HG03469 (cell line): ENCODE measurements around the gene KIF6.
"Not testable (repeated sequence)": the region's sequence is repeated elsewhere in the genome, so short reads cannot be mapped to it uniquely, and the experiment has no call there.

Experiments
- ATAC-seq: cut with Tn5 transposase; IDR thresholded peaks from one replicate; pipeline ENCODE4 v1.9.1; 2021; ENCODE audit warnings: mild to moderate bottlenecking, moderate library complexity, moderate number of reproducible peaks; ENCODE audit not compliant: unreplicated experiment

The KIF6 gene

DNA sequence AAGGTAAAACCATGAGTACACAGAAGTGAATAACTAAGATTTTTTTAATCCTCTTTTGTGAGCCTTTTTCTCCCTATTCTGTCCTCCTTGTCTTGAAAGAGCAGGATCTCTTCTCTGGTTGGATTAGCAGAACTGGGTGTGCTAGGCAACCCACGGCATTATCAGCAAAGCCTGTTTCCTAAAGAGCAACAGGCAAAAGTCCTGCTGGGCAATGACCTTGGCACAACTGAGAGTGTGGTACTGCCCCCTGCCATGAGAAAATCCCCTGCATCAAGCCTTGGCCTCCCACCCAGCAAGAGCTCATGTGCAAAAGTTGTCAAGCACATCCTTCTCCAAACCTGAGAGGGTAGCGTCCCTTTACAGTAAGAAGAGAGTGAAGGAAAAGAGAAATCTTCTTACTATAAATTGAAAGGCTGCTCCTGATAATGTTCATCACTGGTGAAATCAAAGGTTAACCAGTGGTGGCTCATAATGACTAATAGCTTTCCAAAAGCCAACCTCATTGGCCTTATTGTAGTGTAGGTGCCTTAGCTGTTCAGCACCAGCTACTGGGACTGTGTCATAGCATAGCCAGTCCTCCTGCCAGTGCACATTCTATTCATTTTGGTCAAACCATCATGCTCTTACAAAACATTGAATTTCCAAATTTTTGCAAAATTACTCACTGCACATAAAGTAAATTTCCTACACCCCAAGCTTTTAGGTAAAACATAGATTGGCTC is 17.1 kb downstream of the KIF6 start:
- ATAC-seq, result no peak

- ATAC-seq, result no peak
Observed at GRCh38 chr6:39706819-39707335, 18.3 kb downstream of the KIF6 start.

DNA sequence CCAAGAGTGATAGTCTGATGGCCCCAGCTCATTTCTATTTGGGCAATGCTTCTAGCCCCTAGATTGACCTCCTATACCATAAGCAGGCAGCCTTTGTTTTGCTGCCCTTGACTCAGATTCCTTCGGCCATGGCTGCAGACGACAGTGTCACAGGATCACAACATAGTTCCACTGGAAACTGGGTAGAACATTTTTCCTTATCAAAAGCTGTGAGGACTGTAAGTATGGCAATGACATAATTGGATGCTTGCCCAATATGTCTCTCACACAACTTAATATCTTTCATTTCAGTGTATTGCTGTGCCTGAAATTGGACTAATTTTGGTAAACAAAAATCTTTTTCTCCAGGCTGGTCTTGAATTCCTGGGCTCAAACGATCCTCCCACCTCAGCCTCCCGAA is 22.9 kb downstream of the KIF6 start:
- ATAC-seq, result no peak

- ATAC-seq, result no peak
Observed at GRCh38 chr6:39700362-39700761, 24.8 kb downstream of the KIF6 start.

DNA sequence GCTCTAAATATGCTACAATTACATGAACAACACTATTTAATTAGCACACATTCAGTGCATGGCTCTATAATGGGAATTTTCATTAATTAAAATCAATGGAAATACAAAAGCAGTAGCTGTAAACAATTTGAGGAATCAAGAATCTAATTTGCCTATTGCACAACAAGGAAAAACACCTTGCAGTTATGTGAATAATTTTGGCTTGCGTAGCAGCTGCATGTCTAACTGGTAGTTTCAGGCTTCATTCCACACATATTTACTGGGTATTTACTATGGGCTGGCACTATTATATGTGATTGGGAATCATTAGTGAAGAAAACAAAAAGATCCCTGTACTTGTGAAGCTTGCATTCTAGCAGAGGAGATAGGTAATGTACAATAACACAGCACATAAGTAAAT is 26.4 kb downstream of the KIF6 start:
- ATAC-seq, result no peak

GRCh38 chr6:39696986-39697788 is 28.0 kb downstream of the KIF6 start:
- no peak for ATAC-seq

DNA sequence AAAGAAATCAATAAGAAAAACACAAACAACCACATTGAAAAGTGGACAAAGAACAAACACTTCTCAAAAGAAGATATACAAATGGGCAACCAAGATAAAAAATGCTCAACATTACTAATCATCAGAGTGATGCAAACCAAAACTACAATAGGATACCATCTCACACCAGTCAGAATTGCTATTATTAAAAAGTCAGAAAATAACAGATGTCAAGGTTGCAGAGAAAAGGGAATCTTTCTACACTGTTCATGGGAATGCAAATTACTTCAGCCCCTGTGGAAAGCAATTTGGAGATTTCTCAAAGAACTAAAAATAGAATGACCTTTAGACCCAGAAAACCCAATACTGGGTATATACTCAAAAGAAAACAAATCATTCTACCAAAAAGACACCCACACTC is 29.8 kb downstream of the KIF6 start:
- no peak for ATAC-seq

- no peak for ATAC-seq
Observed at GRCh38 chr6:39693206-39693605, 32.0 kb downstream of the KIF6 start.

- ATAC-seq, result no peak
Observed at GRCh38 chr6:39688494-39688893, 36.7 kb downstream of the KIF6 start.

- no peak for ATAC-seq
Observed at GRCh38 chr6:39686976-39687375, 38.2 kb downstream of the KIF6 start.

DNA sequence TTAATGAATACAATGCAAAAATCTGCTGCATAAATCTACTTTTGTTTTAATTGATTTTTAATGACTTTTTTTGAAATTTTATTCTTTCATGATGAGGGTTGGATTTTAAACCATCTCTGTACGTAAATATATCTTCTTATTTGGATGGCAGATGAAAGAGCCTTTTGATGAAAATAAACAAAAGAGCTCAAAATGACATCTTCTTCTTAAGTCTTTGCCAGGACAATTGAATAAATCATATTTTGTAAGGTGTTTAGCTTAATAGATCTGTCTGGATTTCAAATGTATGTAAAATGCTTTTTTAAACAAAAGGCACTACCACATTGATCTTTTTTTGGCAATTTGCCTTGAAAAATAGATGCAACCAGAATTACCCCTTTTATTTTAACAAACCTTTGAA is 39.3 kb downstream of the KIF6 start:
- ATAC-seq, result no peak

GRCh38 chr6:39685489-39685826 is 39.8 kb downstream of the KIF6 start:
- ATAC-seq, result no peak

- no peak for ATAC-seq
Observed at GRCh38 chr6:39684790-39685488, 40.3 kb downstream of the KIF6 start.

DNA sequence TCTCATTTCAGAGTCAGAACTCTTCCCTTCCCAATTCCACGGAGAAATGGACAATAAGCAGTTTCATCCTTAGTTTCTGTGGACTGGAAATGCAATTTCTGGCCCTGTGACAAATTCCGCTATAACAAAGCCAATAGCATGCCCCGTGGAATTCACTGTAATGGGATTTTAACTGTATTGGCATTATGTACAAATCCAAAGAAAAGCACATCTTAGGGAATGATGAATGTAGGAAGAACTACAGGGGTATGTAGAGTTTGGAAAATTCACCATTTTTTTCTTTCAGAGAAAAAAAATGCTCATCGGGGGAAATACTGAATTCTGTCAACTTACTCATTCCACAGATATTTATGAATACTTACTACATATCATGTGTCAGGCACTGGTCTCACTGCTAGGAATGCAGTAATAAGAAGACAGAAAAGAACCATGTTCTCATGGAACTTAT is 43.5 kb downstream of the KIF6 start:
- ATAC-seq, result no peak

- no peak for ATAC-seq
Observed at GRCh38 chr6:39678914-39679313, 46.3 kb downstream of the KIF6 start.

DNA sequence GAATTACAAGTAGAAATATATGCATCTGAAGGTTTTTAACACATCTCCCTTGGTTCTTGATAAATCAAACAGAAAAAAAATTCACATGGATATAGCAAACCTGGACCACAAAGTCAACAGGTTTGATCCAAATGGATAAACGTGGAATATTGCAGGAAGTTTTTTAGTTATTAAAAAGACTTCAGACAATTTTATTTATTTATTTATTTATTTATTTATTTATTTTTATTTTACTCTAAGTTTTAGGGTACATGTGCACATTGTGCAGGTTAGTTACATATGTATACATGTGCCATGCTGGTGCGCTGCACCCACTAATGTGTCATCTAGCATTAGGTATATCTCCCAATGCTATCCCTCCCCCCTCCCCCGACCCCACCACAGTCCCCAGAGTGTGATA is 47.9 kb downstream of the KIF6 start:
- ATAC-seq, result not testable (repeated sequence)

GRCh38 chr6:39670519-39670918 is 54.7 kb downstream of the KIF6 start:
- ATAC-seq, result no peak

- no peak for ATAC-seq
Observed at GRCh38 chr6:39669973-39670342, 55.2 kb downstream of the KIF6 start.

DNA sequence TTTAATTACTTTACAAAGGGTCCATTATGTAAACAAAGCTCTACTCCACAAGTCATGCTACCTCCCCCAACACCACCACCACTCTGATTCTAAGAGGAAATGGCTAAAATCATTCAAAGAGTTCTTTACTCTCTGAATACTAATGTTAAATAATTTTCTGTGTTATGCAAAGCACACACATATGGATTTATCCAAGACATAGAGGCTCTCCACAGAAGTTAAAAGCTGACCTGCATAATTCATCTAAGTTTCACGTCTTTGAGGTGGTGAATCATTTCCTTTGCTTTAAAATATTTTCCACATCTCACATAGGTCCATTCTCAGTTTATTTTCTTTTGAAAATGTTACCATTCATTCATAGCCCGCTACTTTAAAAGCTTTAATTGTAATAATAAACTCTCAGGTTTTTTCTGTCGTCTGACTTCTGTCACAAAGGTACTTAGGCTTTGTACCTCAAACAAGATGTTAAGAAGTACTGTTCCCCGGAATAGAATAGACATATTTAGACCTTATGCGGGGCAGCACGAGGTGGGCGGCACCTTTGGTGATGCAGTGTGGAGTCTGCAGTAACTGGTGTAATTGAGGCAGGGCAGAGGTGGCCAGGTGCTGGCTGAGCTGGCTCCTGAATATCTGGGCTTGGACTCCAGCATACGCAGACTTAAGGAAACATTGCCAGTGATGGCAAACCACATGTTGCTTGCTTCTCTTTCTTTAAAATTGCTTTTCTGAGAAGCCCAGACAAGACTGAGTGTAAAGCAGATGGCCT is 55.8 kb downstream of the KIF6 start:
- ATAC-seq, result no peak

GRCh38 chr6:39666706-39667489 is 58.3 kb downstream of the KIF6 start:
- ATAC-seq, result no peak
